ENCODE data around the gene WNT2B. TPM values are rescaled to one million over a fixed set of nuclear protein-coding genes. Genes with fewer than 3 reads are reported as not detected.

The WNT2B gene
- polyA plus RNA-seq, 1 of the 3 experiments (the other 2 are of a cell fraction) = 4.3 TPM

DNA sequence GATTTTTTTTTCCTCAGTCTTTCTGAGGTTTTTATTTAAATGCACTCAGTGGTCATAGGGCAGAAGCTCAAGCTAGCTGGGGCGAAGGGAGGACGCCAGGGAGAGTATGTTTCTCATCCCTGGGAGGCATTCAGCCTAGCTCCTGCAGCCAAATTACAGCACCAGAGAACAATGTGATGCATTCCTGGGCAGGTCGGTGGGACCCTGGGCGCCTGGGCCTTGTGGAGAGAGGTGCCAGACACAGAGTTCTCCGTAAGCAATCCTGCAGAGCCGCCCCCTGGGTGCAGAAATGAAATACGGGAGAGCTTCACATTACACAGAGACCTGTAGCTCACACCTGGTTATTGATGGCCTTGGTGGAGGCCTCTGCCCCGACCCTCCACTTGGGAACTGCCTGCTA lies 15.5 kb downstream of the WNT2B start (continued):
- TF ChIP-seq, protein P1, sequence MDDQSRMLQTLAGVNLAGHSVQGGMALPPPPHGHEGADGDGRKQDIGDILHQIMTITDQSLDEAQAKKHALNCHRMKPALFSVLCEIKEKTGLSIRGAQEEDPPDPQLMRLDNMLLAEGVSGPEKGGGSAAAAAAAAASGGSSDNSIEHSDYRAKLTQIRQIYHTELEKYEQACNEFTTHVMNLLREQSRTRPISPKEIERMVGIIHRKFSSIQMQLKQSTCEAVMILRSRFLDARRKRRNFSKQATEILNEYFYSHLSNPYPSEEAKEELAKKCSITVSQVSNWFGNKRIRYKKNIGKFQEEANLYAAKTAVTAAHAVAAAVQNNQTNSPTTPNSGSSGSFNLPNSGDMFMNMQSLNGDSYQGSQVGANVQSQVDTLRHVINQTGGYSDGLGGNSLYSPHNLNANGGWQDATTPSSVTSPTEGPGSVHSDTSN (IDR thresholded peaks at IDR 0.05) = 0 out of 2 replicates have a peak, but pooled peaks have one; percentile 15

DNA sequence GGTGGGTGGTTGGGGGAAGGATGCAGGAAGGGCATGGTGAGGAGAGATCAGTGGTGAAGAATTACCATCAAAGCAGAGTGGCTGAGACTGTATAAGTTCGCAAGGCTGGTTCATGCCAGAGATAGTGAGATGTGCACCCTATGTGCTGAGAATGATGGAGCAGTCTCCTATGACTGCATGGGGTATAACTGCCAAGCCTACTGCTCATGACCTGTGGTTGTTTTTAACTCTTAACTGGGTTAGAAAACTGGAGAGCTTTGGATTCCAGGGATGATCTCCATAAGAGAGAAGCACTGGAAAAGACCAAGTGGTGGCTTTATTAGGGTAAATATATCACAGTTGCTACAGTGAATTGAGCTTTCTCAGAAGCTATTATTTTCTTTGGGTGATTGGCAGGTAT lies 16.2 kb downstream of the WNT2B start:
- no peak overlapping the region for H2AFZ ChIP-seq (ENCODE audit: low read depth)
- peak overlapping the region in 1 of 2 experiments; percentile 80; a peak in 2 of 4 replicates for H3K27ac ChIP-seq (ENCODE audit: low read depth in 2 of 2, low read length in 1 of 2)
- no peaks in the 10 kb centered on the region for H3K9me3 ChIP-seq
- no peak overlapping the region for H3K9ac ChIP-seq
- ChIA-PET POLR2A (no interaction called here), CTCF (interaction anchor here (1.2 kb wide), 1 partner anchor 23 kb away, joined by 5 read pairs; no protein-coding TSS in a partner anchor)
- H3K36me3 ChIP-seq (replicated peaks in 1 of 2; ENCODE audit: control insufficient read depth in 1 of 2, insufficient read depth in 2 of 2, low read length in 1 of 2) = peaks cover 5 to 18% of the 10 kb centered on the region in 2 experiments
- H3K4me1 ChIP-seq (ENCODE audit: control insufficient read depth in 1 of 2, insufficient read depth in 2 of 2, low read depth in 1 of 2, low read length in 1 of 2) = peaks cover 0 to 59% of the 10 kb centered on the region in 2 experiments; a peak in 3 of 4 replicates
- no peaks in the 10 kb centered on the region for H4K20me1 ChIP-seq (ENCODE audit: insufficient read depth)
- H3K27me3 ChIP-seq (ENCODE audit: insufficient read depth) = no peaks in the 10 kb centered on the region
- WGBS (ENCODE audit: low lambda C conversion rate) = 86% methylated on average over 1 of the region's 1 CpG
- H3F3A ChIP-seq (replicated peaks; ENCODE audit: insufficient read depth) = peaks cover 6% of the 10 kb centered on the region
- H3K4me2 ChIP-seq = peak overlapping the region; percentile 12; the same call in 1 of the 2 replicates
- no peak for TF ChIP-seq TAF1 (IDR thresholded peaks at IDR 0.05; ENCODE audit: borderline replicate concordance, low read depth, low read length)
- TF ChIP-seq GATA2 (CRISPR knock-in tag; IDR thresholded peaks at IDR 0.05) = no peak
- TF ChIP-seq, protein P2, sequence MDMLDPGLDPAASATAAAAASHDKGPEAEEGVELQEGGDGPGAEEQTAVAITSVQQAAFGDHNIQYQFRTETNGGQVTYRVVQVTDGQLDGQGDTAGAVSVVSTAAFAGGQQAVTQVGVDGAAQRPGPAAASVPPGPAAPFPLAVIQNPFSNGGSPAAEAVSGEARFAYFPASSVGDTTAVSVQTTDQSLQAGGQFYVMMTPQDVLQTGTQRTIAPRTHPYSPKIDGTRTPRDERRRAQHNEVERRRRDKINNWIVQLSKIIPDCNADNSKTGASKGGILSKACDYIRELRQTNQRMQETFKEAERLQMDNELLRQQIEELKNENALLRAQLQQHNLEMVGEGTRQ (IDR thresholded peaks at IDR 0.05; ENCODE audit: borderline replicate concordance, low read depth, low read length) = no peak
- no peak for TF ChIP-seq EZH2phosphoT487 (IDR thresholded peaks at IDR 0.05; ENCODE audit: borderline replicate concordance, low read depth)
- no peak for TF ChIP-seq TCF12 (IDR thresholded peaks at IDR 0.05)
- TF ChIP-seq FOXM1 (IDR thresholded peaks at IDR 0.05; ENCODE audit: low read depth) = no peak
- TF ChIP-seq, protein P1 (IDR thresholded peaks at IDR 0.05) = no peak
- H3K79me2 ChIP-seq (ENCODE audit: insufficient read depth) = no peaks in the 10 kb centered on the region
- H3K4me3 ChIP-seq (ENCODE audit: low read depth in 2 of 2, low read length in 1 of 2) = no peak overlapping the region
- no peak for DNase-seq
- no peaks in the 10 kb centered on the region for H3K9me2 ChIP-seq

DNA sequence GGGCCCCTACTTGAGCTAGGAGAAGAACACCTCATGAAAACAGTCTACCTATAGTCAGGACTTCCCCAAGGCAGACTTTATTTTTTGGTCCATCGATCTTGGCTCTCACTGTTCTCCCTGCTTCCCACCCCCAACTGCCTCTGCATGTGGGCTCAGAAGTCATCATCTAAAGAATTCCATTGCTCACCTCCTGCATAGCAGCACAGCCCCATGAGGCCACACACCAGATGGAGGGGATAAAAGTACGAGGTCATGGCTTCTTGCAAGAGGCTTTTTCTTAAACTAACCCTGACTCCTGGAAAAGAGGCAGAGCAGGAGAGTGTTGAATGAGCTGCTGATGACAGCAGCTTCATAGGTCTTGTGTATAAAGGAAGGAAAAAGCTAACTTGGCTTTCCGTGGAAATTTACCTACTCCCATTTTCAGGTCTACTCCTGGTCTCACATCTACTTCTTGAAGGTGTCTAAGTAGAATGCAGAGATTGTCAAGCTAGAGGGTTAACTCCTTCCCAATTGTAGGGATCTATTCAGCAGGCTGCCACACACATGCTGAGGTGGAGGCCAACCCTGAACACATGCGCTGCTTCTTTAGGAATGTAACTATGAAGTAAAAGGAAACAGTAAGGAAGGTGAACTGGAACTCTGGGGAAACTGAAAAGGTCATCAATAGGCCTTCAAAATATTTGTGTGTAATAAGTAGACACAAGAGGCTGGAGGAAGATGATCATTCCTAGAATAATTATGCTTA lies 18.7 kb downstream of the WNT2B start:
- H3K4me3 ChIP-seq (ENCODE audit: low read depth in 2 of 2, low read length in 1 of 2) = no peak overlapping the region
- H3K36me3 ChIP-seq (replicated peaks in 1 of 2; ENCODE audit: control insufficient read depth in 1 of 2, insufficient read depth in 2 of 2, low read length in 1 of 2) = peaks cover 5 to 18% of the 10 kb centered on the region in 2 experiments
- DNase-seq = no peak
- peaks cover 0 to 60% of the 10 kb centered on the region in 2 experiments; a peak in 3 of 4 replicates for H3K4me1 ChIP-seq (ENCODE audit: control insufficient read depth in 1 of 2, insufficient read depth in 2 of 2, low read depth in 1 of 2, low read length in 1 of 2)
- H3K9me2 ChIP-seq = no peaks in the 10 kb centered on the region
- peaks cover 8% of the 10 kb centered on the region for H3F3A ChIP-seq (replicated peaks; ENCODE audit: insufficient read depth)
- H2AFZ ChIP-seq (ENCODE audit: low read depth) = no peak overlapping the region
- POLR2A ChIA-PET = no interaction called here
- no peaks in the 10 kb centered on the region for H4K20me1 ChIP-seq (ENCODE audit: insufficient read depth)
- H3K9me3 ChIP-seq = no peaks in the 10 kb centered on the region
- 84% methylated on average over 4 of the region's 4 CpGs for WGBS (ENCODE audit: low lambda C conversion rate)
- CTCF ChIA-PET = interaction anchor here (0.7 to 1.3 kb wide), 2 partner anchors 22 to 189 kb away, joined by 3 read pairs; no protein-coding TSS in a partner anchor
- no peaks in the 10 kb centered on the region for H3K79me2 ChIP-seq (ENCODE audit: insufficient read depth)
- H3K27ac ChIP-seq (ENCODE audit: low read depth in 2 of 2, low read length in 1 of 2) = peak overlapping the region in 1 of 2 experiments; percentile 31; a peak in 2 of 4 replicates
- H3K4me2 ChIP-seq = 0 out of 2 replicates have a peak overlapping the region, but pooled peaks have one; percentile 2
- H3K27me3 ChIP-seq (ENCODE audit: insufficient read depth) = no peaks in the 10 kb centered on the region
- H3K9ac ChIP-seq = 0 out of 2 replicates have a peak overlapping the region, but pooled peaks have one; percentile 26
- TF ChIP-seq EP300 (IDR thresholded peaks at IDR 0.05; ENCODE audit: borderline replicate concordance in 1 of 2, low read depth in 1 of 2, low read length in 1 of 2) = peak in 1 of 2 experiments; percentile 16; a peak in 1 of 4 replicates
- no peak for TF ChIP-seq TAF1 (IDR thresholded peaks at IDR 0.05; ENCODE audit: borderline replicate concordance, low read depth, low read length)
- no peak for TF ChIP-seq FOXM1 (IDR thresholded peaks at IDR 0.05; ENCODE audit: low read depth)
- 0 out of 2 replicates have a peak, but pooled peaks have one; percentile 18 for TF ChIP-seq TEAD4 (IDR thresholded peaks at IDR 0.05; ENCODE audit: borderline replicate concordance, insufficient read depth)
- TF ChIP-seq, protein P2 (IDR thresholded peaks at IDR 0.05; ENCODE audit: borderline replicate concordance, low read depth, low read length) = no peak
- peak; percentile 74 for TF ChIP-seq TCF12 (IDR thresholded peaks at IDR 0.05)
- TF ChIP-seq, protein P3, sequence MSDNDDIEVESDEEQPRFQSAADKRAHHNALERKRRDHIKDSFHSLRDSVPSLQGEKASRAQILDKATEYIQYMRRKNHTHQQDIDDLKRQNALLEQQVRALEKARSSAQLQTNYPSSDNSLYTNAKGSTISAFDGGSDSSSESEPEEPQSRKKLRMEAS (IDR thresholded peaks at IDR 0.05; ENCODE audit: low read depth) = peak; percentile 49; the same call in 1 of the 2 replicates
- TF ChIP-seq JUND (IDR thresholded peaks at IDR 0.05) = peak; percentile 8; the same call in 1 of the 2 replicates
- peak; percentile 35; the same call in 1 of the 2 replicates for TF ChIP-seq RXRA (IDR thresholded peaks at IDR 0.05; ENCODE audit: borderline replicate concordance, low read depth)
- TF ChIP-seq GABPA (IDR thresholded peaks at IDR 0.05; ENCODE audit: low read depth) = 0 out of 2 replicates have a peak, but pooled peaks have one; percentile 8
- no peak for TF ChIP-seq NRF1 (IDR thresholded peaks at IDR 0.05; ENCODE audit: low read depth, low read length)
- TF ChIP-seq YY1 (IDR thresholded peaks at IDR 0.05; ENCODE audit: low read depth) = no peak
- TF ChIP-seq MEF2A (IDR thresholded peaks at IDR 0.05; ENCODE audit: borderline replicate concordance, low read depth) = no peak
- TF ChIP-seq, protein P1 (IDR thresholded peaks at IDR 0.05) = peak; percentile 37; the same call in 1 of the 2 replicates
